ENCODE measurements around the gene CAVIN3.
"Not testable (repeated sequence)": the region's sequence is repeated elsewhere in the genome, so short reads cannot be mapped to it uniquely, and the experiment has no call there.

CAVIN3 gene

GRCh38 chr11:6326303-6326702 is 6.0 kb upstream of the CAVIN3 start:
- no peak for DNase-seq (ENCODE audit: low read depth, low spot score)

GRCh38 chr11:6323291-6323905 is 3.1 kb upstream of the CAVIN3 start:
- DNase-seq (ENCODE audit: low read depth, low spot score), result no peak

GRCh38 chr11:6321961-6322362 is 1.7 kb upstream of the CAVIN3 start:
- no peak for DNase-seq (ENCODE audit: low read depth, low spot score)

- DNase-seq (ENCODE audit: low read depth, low spot score), result no peak
Observed at GRCh38 chr11:6321356-6321755, 1.1 kb upstream of the CAVIN3 start.

- DNase-seq (ENCODE audit: low read depth, low spot score), result no peak
Observed at GRCh38 chr11:6319704-6320410, 444 bp downstream of the CAVIN3 start.

GRCh38 chr11:6319001-6319703 is 1.1 kb downstream of the CAVIN3 start:
- DNase-seq (ENCODE audit: low read depth, low spot score), result no peak

GRCh38 chr11:6318204-6318603 is 2.1 kb downstream of the CAVIN3 start:
- no peak for DNase-seq (ENCODE audit: low read depth, low spot score)

GRCh38 chr11:6315811-6316425 is 4.4 kb downstream of the CAVIN3 start:
- no peak for DNase-seq (ENCODE audit: low read depth, low spot score)

- DNase-seq (ENCODE audit: low read depth, low spot score), result no peak
Observed at GRCh38 chr11:6312106-6312505, 8.2 kb downstream of the CAVIN3 start.

GRCh38 chr11:6307876-6308275 is 12.4 kb downstream of the CAVIN3 start:
- DNase-seq (ENCODE audit: low read depth, low spot score), result no peak

- no peak for DNase-seq (ENCODE audit: low read depth, low spot score)
Observed at GRCh38 chr11:6305297-6305696, 15.0 kb downstream of the CAVIN3 start.

- DNase-seq (ENCODE audit: low read depth, low spot score), result no peak
Observed at GRCh38 chr11:6303661-6304060, 16.6 kb downstream of the CAVIN3 start.

- no peak for DNase-seq (ENCODE audit: low read depth, low spot score)
Observed at GRCh38 chr11:6301096-6301495, 19.2 kb downstream of the CAVIN3 start.

GRCh38 chr11:6300325-6300724 is 20.0 kb downstream of the CAVIN3 start:
- DNase-seq (ENCODE audit: low read depth, low spot score), result no peak

- DNase-seq (ENCODE audit: low read depth, low spot score), result no peak
Observed at GRCh38 chr11:6298605-6299004, 21.7 kb downstream of the CAVIN3 start.

GRCh38 chr11:6297831-6298230 is 22.5 kb downstream of the CAVIN3 start:
- DNase-seq (ENCODE audit: low read depth, low spot score), result no peak

- no peak for DNase-seq (ENCODE audit: low read depth, low spot score)
Observed at GRCh38 chr11:6285019-6285418, 35.3 kb downstream of the CAVIN3 start.

GRCh38 chr11:6284250-6284649 is 36.1 kb downstream of the CAVIN3 start:
- DNase-seq (ENCODE audit: low read depth, low spot score), result no peak

- DNase-seq (ENCODE audit: low read depth, low spot score), result no peak
Observed at GRCh38 chr11:6283453-6284023, 36.8 kb downstream of the CAVIN3 start.

GRCh38 chr11:6280809-6281208 is 39.5 kb downstream of the CAVIN3 start:
- not testable (repeated sequence) for DNase-seq (ENCODE audit: low read depth, low spot score)

- DNase-seq (ENCODE audit: low read depth, low spot score), result no peak
Observed at GRCh38 chr11:6273188-6273587, 47.1 kb downstream of the CAVIN3 start.

- no peak for DNase-seq (ENCODE audit: low read depth, low spot score)
Observed at GRCh38 chr11:6271598-6271997, 48.7 kb downstream of the CAVIN3 start.

All from activated CD4-positive, CD25-positive, alpha-beta regulatory T cell treated with anti-CD3 and anti-CD28 coated beads, Interleukin-2, amount 50 U/mL, for 16 hours (primary cell).